OCI-LY7 (cell line): ENCODE measurements around the gene KCNA3.

Experiments
- CTCF ChIP-seq: fragments of 200-600 bp; sonication (generic); conservative IDR thresholded peaks from 2 replicates; pipeline ENCODE4 v1.5.1; 2014; ENCODE audit warnings: mild to moderate bottlenecking, antibody characterized with exemption, low read length, moderate library complexity, mixed read lengths
- EZH2phosphoT487 ChIP-seq: fragments of 200-600 bp; sonication (generic); IDR thresholded peaks from 2 replicates; pipeline ENCODE4 v1.6.1; 2018; ENCODE audit warnings: low read depth, borderline replicate concordance, mild to moderate bottlenecking, mixed run types, antibody characterized with exemption, low read length, moderate library complexity, mixed read lengths

GRCh38 chr1:110713221-110713620 is 38.5 kb upstream of the KCNA3 start:
- TF ChIP-seq CTCF = no peak
- no peak for TF ChIP-seq EZH2phosphoT487
